HEK293 (cell line): Measurements from ENCODE around the gene SGF29.

ENCODE experiments used
- CTCF ChIA-PET: fragments of 350-600 bp; formaldehyde crosslinking; extraction: SDS; loops from one replicate; lab custom pipeline; 2021; ENCODE audit warnings: antibody characterized with exemption; lab: Yijun Ruan, JAX
- POLR2A ChIA-PET: fragments of 300-600 bp; formaldehyde crosslinking; extraction: SDS; loops from one replicate; lab custom pipeline; 2020; ENCODE audit warnings: antibody characterized with exemption, inconsistent platforms; lab: Yijun Ruan, JAX
- H3K27ac ChIP-seq: fragments of 200-500 bp; sonication (Bioruptor generic); 2 replicates; pipeline ENCODE4 v1.5.1; 2014; ENCODE audit warnings: low read depth, low read length, control low read depth, inconsistent platforms; ENCODE audit errors: extremely low read depth
- H3K36me3 ChIP-seq, 2 experiments: fragments of 200-500 bp in 1 of 2; sonication (Bioruptor generic) in 1 of 2; 1 replicate in 1 of 2; 2 replicates in 1 of 2; pipeline ENCODE4 v1.5.1; 2014 to 2017; ENCODE audit warnings: inconsistent platforms in 2 of 2, low read length in 2 of 2; ENCODE audit not compliant: control insufficient read depth in 2 of 2, insufficient read depth in 1 of 2
- H3K4me1 ChIP-seq: fragments of 200-500 bp; sonication (Bioruptor generic); 2 replicates; pipeline ENCODE4 v1.5.1; 2014; ENCODE audit warnings: mild to moderate bottlenecking, low read length, inconsistent platforms; ENCODE audit not compliant: control insufficient read depth, insufficient read depth
- H3K4me3 ChIP-seq: 2 replicates; pipeline ENCODE4 v1.5.1; 2011; ENCODE audit warnings: low read depth, mild to moderate bottlenecking, control low read depth, low read length, moderate library complexity
- H3K9me3 ChIP-seq: fragments of 200-500 bp; sonication (Bioruptor generic); 2 replicates; pipeline ENCODE4 v1.5.1; 2014; ENCODE audit warnings: low read depth, low read length, inconsistent platforms; ENCODE audit not compliant: control insufficient read depth, insufficient read depth
- AEBP2 ChIP-seq: fragments of 450-650 bp; formaldehyde crosslinking; IDR thresholded peaks from 2 replicates; pipeline ENCODE4 v1.5.1; 2016; ENCODE audit warnings: missing biosample characterization, missing genetic modification characterization, borderline replicate concordance
- CTCF ChIP-seq: fragments of 450-650 bp; formaldehyde crosslinking; IDR thresholded peaks from 2 replicates; pipeline ENCODE4 v1.5.1; 2016; ENCODE audit warnings: missing biosample characterization, missing genetic modification characterization
- KLF7 ChIP-seq: fragments of 450-650 bp; formaldehyde crosslinking; IDR thresholded peaks from 2 replicates; pipeline ENCODE4 v1.5.1; 2016; ENCODE audit warnings: missing biosample characterization, missing genetic modification characterization, borderline replicate concordance
- SCRT1 ChIP-seq: fragments of 450-650 bp; formaldehyde crosslinking; IDR thresholded peaks from 2 replicates; pipeline ENCODE4 v1.5.1; 2016; ENCODE audit warnings: missing biosample characterization, missing genetic modification characterization, borderline replicate concordance
- SP3 ChIP-seq: fragments of 450-650 bp; formaldehyde crosslinking; IDR thresholded peaks from 2 replicates; pipeline ENCODE4 v1.5.1; 2016; ENCODE audit warnings: missing biosample characterization, missing genetic modification characterization
- ZBTB11 ChIP-seq: fragments of 450-650 bp; formaldehyde crosslinking; conservative IDR thresholded peaks from 2 replicates; pipeline ENCODE4 v1.5.1; 2016; ENCODE audit warnings: low read depth, missing biosample characterization, missing genetic modification characterization
- ZBTB21 ChIP-seq: fragments of 450-650 bp; formaldehyde crosslinking; IDR thresholded peaks from 2 replicates; pipeline ENCODE4 v1.5.1; 2017; ENCODE audit warnings: missing biosample characterization, missing genetic modification characterization
- ZFP41 ChIP-seq: fragments of 450-650 bp; formaldehyde crosslinking; IDR thresholded peaks from 2 replicates; pipeline ENCODE4 v1.5.1; 2016; ENCODE audit warnings: missing biosample characterization, missing genetic modification characterization, borderline replicate concordance
- ZNF146 ChIP-seq: fragments of 450-650 bp; formaldehyde crosslinking; IDR thresholded peaks from 2 replicates; pipeline ENCODE4 v1.5.1; 2016; ENCODE audit warnings: missing biosample characterization, missing genetic modification characterization
- ZNF18 ChIP-seq: fragments of 450-650 bp; formaldehyde crosslinking; IDR thresholded peaks from 2 replicates; pipeline ENCODE4 v1.5.1; 2016; ENCODE audit warnings: missing biosample characterization, missing genetic modification characterization
- ZNF19 ChIP-seq: fragments of 450-650 bp; formaldehyde crosslinking; IDR thresholded peaks from 2 replicates; pipeline ENCODE4; 2016; ENCODE audit warnings: missing biosample characterization, missing genetic modification characterization, low read depth
- ZNF248 ChIP-seq: fragments of 450-650 bp; formaldehyde crosslinking; IDR thresholded peaks from 2 replicates; pipeline ENCODE4 v1.5.1; 2017; ENCODE audit warnings: missing biosample characterization, missing genetic modification characterization
- ZNF354C ChIP-seq: fragments of 450-650 bp; formaldehyde crosslinking; IDR thresholded peaks from 2 replicates; pipeline ENCODE4 v1.5.1; 2016; ENCODE audit warnings: missing biosample characterization, missing genetic modification characterization, low read depth, borderline replicate concordance
- ZNF404 ChIP-seq: fragments of 450-650 bp; formaldehyde crosslinking; IDR thresholded peaks from 2 replicates; pipeline ENCODE4 v1.5.1; 2017; ENCODE audit warnings: missing biosample characterization, missing genetic modification characterization
- ZNF473 ChIP-seq: fragments of 450-650 bp; formaldehyde crosslinking; IDR thresholded peaks from 2 replicates; pipeline ENCODE4 v1.5.1; 2017; ENCODE audit warnings: missing biosample characterization, missing genetic modification characterization
- ZNF510 ChIP-seq: fragments of 450-650 bp; formaldehyde crosslinking; IDR thresholded peaks from 2 replicates; pipeline ENCODE4 v1.5.1; 2018; ENCODE audit warnings: mild to moderate bottlenecking, missing genetic modification characterization, missing biosample characterization; ENCODE audit not compliant: insufficient replicate concordance
- ZNF529 ChIP-seq: fragments of 450-650 bp; formaldehyde crosslinking; IDR thresholded peaks from 2 replicates; pipeline ENCODE4 v1.5.1; 2017; ENCODE audit warnings: missing genetic modification characterization, missing biosample characterization; ENCODE audit not compliant: insufficient replicate concordance
- ZNF530 ChIP-seq: fragments of 450-650 bp; formaldehyde crosslinking; IDR thresholded peaks from 2 replicates; pipeline ENCODE4 v1.5.1; 2016; ENCODE audit warnings: low read depth, missing biosample characterization, missing genetic modification characterization
- ZNF555 ChIP-seq: fragments of 450-650 bp; formaldehyde crosslinking; conservative IDR thresholded peaks from 2 replicates; pipeline ENCODE4 v1.5.1; 2017; ENCODE audit warnings: missing biosample characterization, mild to moderate bottlenecking, missing genetic modification characterization, inconsistent platforms
- ZNF561 ChIP-seq: fragments of 450-650 bp; IDR thresholded peaks from 2 replicates; pipeline ENCODE4 v1.5.1; 2018; ENCODE audit warnings: missing biosample characterization, missing genetic modification characterization, borderline replicate concordance
- ZNF629 ChIP-seq: fragments of 450-650 bp; formaldehyde crosslinking; IDR thresholded peaks from 2 replicates; pipeline ENCODE4 v1.5.1; 2017; ENCODE audit warnings: missing biosample characterization, missing genetic modification characterization
- ZNF664 ChIP-seq: fragments of 450-650 bp; formaldehyde crosslinking; IDR thresholded peaks from 2 replicates; pipeline ENCODE4 v1.5.1; 2016; ENCODE audit warnings: missing biosample characterization, missing genetic modification characterization
- ZNF791 ChIP-seq: fragments of 450-650 bp; formaldehyde crosslinking; IDR thresholded peaks from 2 replicates; pipeline ENCODE4 v1.5.1; 2016; ENCODE audit warnings: missing biosample characterization, missing genetic modification characterization
- ZXDB ChIP-seq: fragments of 450-650 bp; formaldehyde crosslinking; IDR thresholded peaks from 2 replicates; pipeline ENCODE4 v1.5.1; 2016; ENCODE audit warnings: missing biosample characterization, missing genetic modification characterization

The SGF29 gene

GRCh38 chr16:28569021-28569420 is 15.3 kb downstream of the SGF29 start (continued):
- TF ChIP-seq CTCF (no peak), ZNF561 (no peak)

- ChIA-PET CTCF (no interaction called here), POLR2A (no interaction called here)
- H3K4me3 ChIP-seq: no peak overlapping the region
- H3K27ac ChIP-seq: no peak overlapping the region
- H3K4me1 ChIP-seq: no peaks in the 10 kb centered on the region
- peaks cover 0 to under 1% of the 10 kb centered on the region in 2 experiments; a peak in 1 of 3 replicates for H3K36me3 ChIP-seq
- H3K9me3 ChIP-seq: no peaks in the 10 kb centered on the region
- TF ChIP-seq ZNF555 (peak; percentile 89), ZNF19 (tag by site-specific recombination) (no peak), ZNF146 (tag by site-specific recombination) (no peak), ZFP41 (no peak), SCRT1 (tag by site-specific recombination) (peak; percentile 61; the same call in 1 of the 2 replicates), ZNF354C (peak; percentile 61; the same call in 1 of the 2 replicates), ZNF510 (peak; percentile 66), SP3 (tag by site-specific recombination) (peak; percentile 21; the same call in 1 of the 2 replicates), ZXDB (peak; percentile 73), ZNF791 (tag by site-specific recombination) (0 out of 2 replicates have a peak, but pooled peaks have one; percentile 16), ZNF473 (tag by site-specific recombination) (no peak), ZBTB11 (tag by site-specific recombination) (peak; percentile 83), AEBP2 (tag by site-specific recombination) (0 out of 2 replicates have a peak, but pooled peaks have one; percentile 63), ZNF18 (tag by site-specific recombination) (peak; percentile 38; the same call in 1 of the 2 replicates), ZNF664 (tag by site-specific recombination) (0 out of 2 replicates have a peak, but pooled peaks have one; percentile 53), ZNF404 (peak; percentile 69; the same call in 1 of the 2 replicates), ZNF629 (tag by site-specific recombination) (peak; percentile 60), ZNF248 (tag by site-specific recombination) (no peak), ZNF529 (peak; percentile 42), ZNF530 (tag by site-specific recombination) (0 out of 2 replicates have a peak, but pooled peaks have one; percentile 35), KLF7 (tag by site-specific recombination) (no peak), ZBTB21 (tag by site-specific recombination) (peak; percentile 66; the same call in 1 of the 2 replicates)
Measured at GRCh38 chr16:28569968-28570752, 16.4 kb downstream of the SGF29 start.
